Measurements from ENCODE around the gene CSPG5. TPM values are rescaled to one million over a fixed set of nuclear protein-coding genes. Genes with fewer than 3 reads are reported as not detected.

The CSPG5 gene
- total RNA-seq, 2 donors from 2014 or later = 0.14 to 0.92 TPM

- H3K9me3 ChIP-seq = no peaks in the 10 kb centered on the region
- DNase-seq (ENCODE audit: low spot score) (no peak), ATAC-seq (ENCODE audit: insufficient number of reproducible peaks, low FRiP score, low read depth) (no peak)
- H3K4me3 ChIP-seq = no peak overlapping the region
- TF ChIP-seq, protein P1, sequence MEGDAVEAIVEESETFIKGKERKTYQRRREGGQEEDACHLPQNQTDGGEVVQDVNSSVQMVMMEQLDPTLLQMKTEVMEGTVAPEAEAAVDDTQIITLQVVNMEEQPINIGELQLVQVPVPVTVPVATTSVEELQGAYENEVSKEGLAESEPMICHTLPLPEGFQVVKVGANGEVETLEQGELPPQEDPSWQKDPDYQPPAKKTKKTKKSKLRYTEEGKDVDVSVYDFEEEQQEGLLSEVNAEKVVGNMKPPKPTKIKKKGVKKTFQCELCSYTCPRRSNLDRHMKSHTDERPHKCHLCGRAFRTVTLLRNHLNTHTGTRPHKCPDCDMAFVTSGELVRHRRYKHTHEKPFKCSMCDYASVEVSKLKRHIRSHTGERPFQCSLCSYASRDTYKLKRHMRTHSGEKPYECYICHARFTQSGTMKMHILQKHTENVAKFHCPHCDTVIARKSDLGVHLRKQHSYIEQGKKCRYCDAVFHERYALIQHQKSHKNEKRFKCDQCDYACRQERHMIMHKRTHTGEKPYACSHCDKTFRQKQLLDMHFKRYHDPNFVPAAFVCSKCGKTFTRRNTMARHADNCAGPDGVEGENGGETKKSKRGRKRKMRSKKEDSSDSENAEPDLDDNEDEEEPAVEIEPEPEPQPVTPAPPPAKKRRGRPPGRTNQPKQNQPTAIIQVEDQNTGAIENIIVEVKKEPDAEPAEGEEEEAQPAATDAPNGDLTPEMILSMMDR (IDR thresholded peaks at IDR 0.05) = no peak
- peaks cover 0 to 8% of the 10 kb centered on the region in 2 donors for H3K4me1 ChIP-seq (ENCODE audit: control insufficient read depth in 1 of 2, low read depth in 2 of 2)
- no peak overlapping the region for H3K27ac ChIP-seq
- H3K27me3 ChIP-seq (replicated peaks; ENCODE audit: insufficient read depth) = no peaks in the 10 kb centered on the region
- H3K36me3 ChIP-seq = no peaks in the 10 kb centered on the region
Observed at GRCh38 chr3:47573190-47574172, 5.2 kb downstream of the CSPG5 start.

- H3K27me3 ChIP-seq (replicated peaks; ENCODE audit: insufficient read depth) = no peaks in the 10 kb centered on the region
- no peak overlapping the region for H3K4me3 ChIP-seq
- no peaks in the 10 kb centered on the region for H3K9me3 ChIP-seq
- no peaks in the 10 kb centered on the region for H3K36me3 ChIP-seq
- no peak for DNase-seq (ENCODE audit: low spot score)
- ATAC-seq (ENCODE audit: insufficient number of reproducible peaks, low FRiP score, low read depth) = no peak
- no peaks in the 10 kb centered on the region for H3K4me1 ChIP-seq (ENCODE audit: control insufficient read depth in 1 of 2, low read depth in 2 of 2)
- TF ChIP-seq, protein P1 (IDR thresholded peaks at IDR 0.05) = no peak
- no peak overlapping the region for H3K27ac ChIP-seq
Observed at GRCh38 chr3:47571391-47572175, 7.1 kb downstream of the CSPG5 start.

- DNase-seq (ENCODE audit: low spot score) (no peak), ATAC-seq (ENCODE audit: insufficient number of reproducible peaks, low FRiP score, low read depth) (no peak)
- no peaks in the 10 kb centered on the region for H3K36me3 ChIP-seq
- H3K4me3 ChIP-seq = no peak overlapping the region
- TF ChIP-seq, protein P1 (IDR thresholded peaks at IDR 0.05) = no peak
- no peaks in the 10 kb centered on the region for H3K4me1 ChIP-seq (ENCODE audit: control insufficient read depth in 1 of 2, low read depth in 2 of 2)
- H3K9me3 ChIP-seq = no peaks in the 10 kb centered on the region
- no peak overlapping the region for H3K27ac ChIP-seq
- no peaks in the 10 kb centered on the region for H3K27me3 ChIP-seq (replicated peaks; ENCODE audit: insufficient read depth)
Observed at GRCh38 chr3:47568901-47569300, 9.8 kb downstream of the CSPG5 start.

DNA sequence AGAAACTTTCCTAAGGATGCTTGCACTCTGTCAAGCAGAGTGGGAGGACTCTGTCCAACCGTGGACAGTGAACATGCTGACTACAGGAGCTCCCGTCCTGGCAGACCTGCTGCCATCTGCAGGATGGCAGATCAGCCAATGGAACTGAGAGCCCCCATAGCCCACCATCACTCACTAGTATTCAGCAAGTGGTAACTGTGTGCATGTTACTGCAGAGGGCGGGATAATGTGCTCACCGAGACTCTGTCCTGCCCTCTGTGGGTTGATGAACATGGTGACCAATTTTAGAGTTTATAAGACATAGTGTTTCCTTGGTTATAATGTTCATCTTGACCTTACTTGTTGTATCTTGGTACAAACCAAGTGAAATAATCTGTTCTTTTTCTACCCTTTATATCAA, 11.5 kb downstream of the CSPG5 start:
- no peaks in the 10 kb centered on the region for H3K4me1 ChIP-seq (ENCODE audit: control insufficient read depth in 1 of 2, low read depth in 2 of 2)
- ATAC-seq (ENCODE audit: insufficient number of reproducible peaks, low FRiP score, low read depth) (no peak), DNase-seq (ENCODE audit: low spot score) (no peak)
- H3K27ac ChIP-seq = no peak overlapping the region
- H3K27me3 ChIP-seq (replicated peaks; ENCODE audit: insufficient read depth) = no peaks in the 10 kb centered on the region
- H3K36me3 ChIP-seq = no peaks in the 10 kb centered on the region
- no peaks in the 10 kb centered on the region for H3K9me3 ChIP-seq
- H3K4me3 ChIP-seq = no peak overlapping the region
- TF ChIP-seq, protein P1 (IDR thresholded peaks at IDR 0.05) = no peak

- TF ChIP-seq, protein P1 (IDR thresholded peaks at IDR 0.05) = no peak
- H3K9me3 ChIP-seq = no peaks in the 10 kb centered on the region
- H3K27me3 ChIP-seq (replicated peaks; ENCODE audit: insufficient read depth) = no peaks in the 10 kb centered on the region
- no peaks in the 10 kb centered on the region for H3K36me3 ChIP-seq
- H3K4me1 ChIP-seq (ENCODE audit: control insufficient read depth in 1 of 2, low read depth in 2 of 2) = no peaks in the 10 kb centered on the region
- DNase-seq (ENCODE audit: low spot score) = no peak
- no peak overlapping the region for H3K27ac ChIP-seq
- H3K4me3 ChIP-seq = no peak overlapping the region
- ATAC-seq (ENCODE audit: insufficient number of reproducible peaks, low FRiP score, low read depth) = no peak
Observed at GRCh38 chr3:47566667-47567066, 12.0 kb downstream of the CSPG5 start.
